ENCODE data around the gene LRG1. TPM values are rescaled to one million over a fixed set of nuclear protein-coding genes. Genes with fewer than 3 reads are reported as not detected.

The LRG1 gene
- polyA plus RNA-seq, 1 of the 3 experiments (the other 2 are of a cell fraction) = 0.12 TPM

GRCh38 chr19:4548238-4548584, 8.4 kb upstream of the LRG1 start:
- peak; percentile 38 for DNase-seq
- no peaks in the 10 kb centered on the region for H3F3A ChIP-seq (replicated peaks; ENCODE audit: insufficient read depth)
- no peaks in the 10 kb centered on the region for H3K9me3 ChIP-seq
- no peak overlapping the region for H3K4me2 ChIP-seq
- no peak overlapping the region for H2AFZ ChIP-seq (ENCODE audit: low read depth)
- 29% methylated on average over 14 of the region's 14 CpGs for WGBS (ENCODE audit: low lambda C conversion rate)
- H3K27ac ChIP-seq (ENCODE audit: low read depth in 2 of 2, low read length in 1 of 2) = no peak overlapping the region
- POLR2A ChIA-PET = no interaction called here
- H4K20me1 ChIP-seq (ENCODE audit: insufficient read depth) = no peaks in the 10 kb centered on the region
- H3K9me2 ChIP-seq = no peaks in the 10 kb centered on the region
- no peaks in the 10 kb centered on the region for H3K4me1 ChIP-seq (ENCODE audit: control insufficient read depth in 1 of 2, insufficient read depth in 2 of 2, low read depth in 1 of 2, low read length in 1 of 2)
- TF ChIP-seq SIN3A (IDR thresholded peaks at IDR 0.05; ENCODE audit: borderline replicate concordance, low read depth, low read length) (no peak), NFIC (IDR thresholded peaks at IDR 0.05; ENCODE audit: borderline replicate concordance) (no peak), EZH2phosphoT487 (IDR thresholded peaks at IDR 0.05; ENCODE audit: borderline replicate concordance, low read depth) (no peak), USF1 (IDR thresholded peaks at IDR 0.05; ENCODE audit: borderline replicate concordance, low read depth) (no peak), FOSL2 (IDR thresholded peaks at IDR 0.05; ENCODE audit: borderline replicate concordance, low read depth) (no peak), TAF1 (IDR thresholded peaks at IDR 0.05; ENCODE audit: borderline replicate concordance, low read depth, low read length) (no peak), CHD2 (IDR thresholded peaks at IDR 0.05; ENCODE audit: low read length, partially characterized antibody) (no peak), CTCF (IDR thresholded peaks at IDR 0.05) (no peak), JUND (IDR thresholded peaks at IDR 0.05) (no peak), TCF12 (IDR thresholded peaks at IDR 0.05) (no peak), MXI1 (IDR thresholded peaks at IDR 0.05; ENCODE audit: low read depth, low read length) (no peak), GATA2 (CRISPR knock-in tag; IDR thresholded peaks at IDR 0.05) (no peak), IRF3 (IDR thresholded peaks at IDR 0.05; ENCODE audit: low read depth, low read length) (no peak), RAD21 (IDR thresholded peaks at IDR 0.05; ENCODE audit: low read length) (no peak), GABPA (IDR thresholded peaks at IDR 0.05; ENCODE audit: low read depth) (no peak)
- TF ChIP-seq, protein P1, sequence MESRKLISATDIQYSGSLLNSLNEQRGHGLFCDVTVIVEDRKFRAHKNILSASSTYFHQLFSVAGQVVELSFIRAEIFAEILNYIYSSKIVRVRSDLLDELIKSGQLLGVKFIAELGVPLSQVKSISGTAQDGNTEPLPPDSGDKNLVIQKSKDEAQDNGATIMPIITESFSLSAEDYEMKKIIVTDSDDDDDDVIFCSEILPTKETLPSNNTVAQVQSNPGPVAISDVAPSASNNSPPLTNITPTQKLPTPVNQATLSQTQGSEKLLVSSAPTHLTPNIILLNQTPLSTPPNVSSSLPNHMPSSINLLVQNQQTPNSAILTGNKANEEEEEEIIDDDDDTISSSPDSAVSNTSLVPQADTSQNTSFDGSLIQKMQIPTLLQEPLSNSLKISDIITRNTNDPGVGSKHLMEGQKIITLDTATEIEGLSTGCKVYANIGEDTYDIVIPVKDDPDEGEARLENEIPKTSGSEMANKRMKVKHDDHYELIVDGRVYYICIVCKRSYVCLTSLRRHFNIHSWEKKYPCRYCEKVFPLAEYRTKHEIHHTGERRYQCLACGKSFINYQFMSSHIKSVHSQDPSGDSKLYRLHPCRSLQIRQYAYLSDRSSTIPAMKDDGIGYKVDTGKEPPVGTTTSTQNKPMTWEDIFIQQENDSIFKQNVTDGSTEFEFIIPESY (IDR thresholded peaks at IDR 0.05; ENCODE audit: borderline replicate concordance, low read depth) = no peak
- TF ChIP-seq, protein P2, sequence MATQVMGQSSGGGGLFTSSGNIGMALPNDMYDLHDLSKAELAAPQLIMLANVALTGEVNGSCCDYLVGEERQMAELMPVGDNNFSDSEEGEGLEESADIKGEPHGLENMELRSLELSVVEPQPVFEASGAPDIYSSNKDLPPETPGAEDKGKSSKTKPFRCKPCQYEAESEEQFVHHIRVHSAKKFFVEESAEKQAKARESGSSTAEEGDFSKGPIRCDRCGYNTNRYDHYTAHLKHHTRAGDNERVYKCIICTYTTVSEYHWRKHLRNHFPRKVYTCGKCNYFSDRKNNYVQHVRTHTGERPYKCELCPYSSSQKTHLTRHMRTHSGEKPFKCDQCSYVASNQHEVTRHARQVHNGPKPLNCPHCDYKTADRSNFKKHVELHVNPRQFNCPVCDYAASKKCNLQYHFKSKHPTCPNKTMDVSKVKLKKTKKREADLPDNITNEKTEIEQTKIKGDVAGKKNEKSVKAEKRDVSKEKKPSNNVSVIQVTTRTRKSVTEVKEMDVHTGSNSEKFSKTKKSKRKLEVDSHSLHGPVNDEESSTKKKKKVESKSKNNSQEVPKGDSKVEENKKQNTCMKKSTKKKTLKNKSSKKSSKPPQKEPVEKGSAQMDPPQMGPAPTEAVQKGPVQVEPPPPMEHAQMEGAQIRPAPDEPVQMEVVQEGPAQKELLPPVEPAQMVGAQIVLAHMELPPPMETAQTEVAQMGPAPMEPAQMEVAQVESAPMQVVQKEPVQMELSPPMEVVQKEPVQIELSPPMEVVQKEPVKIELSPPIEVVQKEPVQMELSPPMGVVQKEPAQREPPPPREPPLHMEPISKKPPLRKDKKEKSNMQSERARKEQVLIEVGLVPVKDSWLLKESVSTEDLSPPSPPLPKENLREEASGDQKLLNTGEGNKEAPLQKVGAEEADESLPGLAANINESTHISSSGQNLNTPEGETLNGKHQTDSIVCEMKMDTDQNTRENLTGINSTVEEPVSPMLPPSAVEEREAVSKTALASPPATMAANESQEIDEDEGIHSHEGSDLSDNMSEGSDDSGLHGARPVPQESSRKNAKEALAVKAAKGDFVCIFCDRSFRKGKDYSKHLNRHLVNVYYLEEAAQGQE (IDR thresholded peaks at IDR 0.05; ENCODE audit: low read depth, low read length) = no peak
- no peak overlapping the region for H3K4me3 ChIP-seq (ENCODE audit: low read depth in 2 of 2, low read length in 1 of 2)
- CTCF ChIA-PET = interaction anchor here (0.6 to 3.0 kb wide), 10 partner anchors 9 to 88 kb away, joined by 3 to 21 read pairs (median 6); partner anchors contain the start of gene SEMA6B
- no peaks in the 10 kb centered on the region for H3K79me2 ChIP-seq (ENCODE audit: insufficient read depth)
- H3K9ac ChIP-seq = no peak overlapping the region
- peaks cover 10% of the 10 kb centered on the region for H3K27me3 ChIP-seq (ENCODE audit: insufficient read depth)
- no peaks in the 10 kb centered on the region for H3K36me3 ChIP-seq (replicated peaks in 1 of 2; ENCODE audit: control insufficient read depth in 1 of 2, insufficient read depth in 2 of 2, low read length in 1 of 2)

Measured in SK-N-SH (cell line).